Tongue (tissue), 2 donors: Measurements from ENCODE around the gene PSMC3. TPM values are rescaled to one million over a fixed set of nuclear protein-coding genes. Genes with fewer than 3 reads are reported as not detected.
A peak's percentile ranks its signal among the peaks of the same experiment; 100 is the strongest.

ENCODE experiments used
- DNase-seq: peaks from one replicate; pipeline ENCODE4 v3.0.0-alpha.2; 2015
- total RNA-seq: library from RNA; depleted of rRNA; stranded (reverse); fragments of >200 nt; gene quantifications from one replicate; pipeline ENCODE4 v1.2.3, GENCODE V29; 2014

Gene PSMC3
- total RNA-seq, 1 donor from 2014 or later: 133 TPM

- no peak for DNase-seq
These were observed 16.9 kb upstream of the PSMC3 start for GRCh38 chr11:47443028-47443700.

GRCh38 chr11:47442514-47442913 lies 16.3 kb upstream of the PSMC3 start:
- no peak for DNase-seq

- DNase-seq: no peak
These were observed 15.2 kb upstream of the PSMC3 start for GRCh38 chr11:47441421-47441820.

GRCh38 chr11:47440054-47440476 lies 13.8 kb upstream of the PSMC3 start:
- no peak for DNase-seq

GRCh38 chr11:47438721-47439120 lies 12.5 kb upstream of the PSMC3 start:
- DNase-seq: no peak

GRCh38 chr11:47437746-47438418 lies 11.6 kb upstream of the PSMC3 start:
- DNase-seq: no peak

DNA sequence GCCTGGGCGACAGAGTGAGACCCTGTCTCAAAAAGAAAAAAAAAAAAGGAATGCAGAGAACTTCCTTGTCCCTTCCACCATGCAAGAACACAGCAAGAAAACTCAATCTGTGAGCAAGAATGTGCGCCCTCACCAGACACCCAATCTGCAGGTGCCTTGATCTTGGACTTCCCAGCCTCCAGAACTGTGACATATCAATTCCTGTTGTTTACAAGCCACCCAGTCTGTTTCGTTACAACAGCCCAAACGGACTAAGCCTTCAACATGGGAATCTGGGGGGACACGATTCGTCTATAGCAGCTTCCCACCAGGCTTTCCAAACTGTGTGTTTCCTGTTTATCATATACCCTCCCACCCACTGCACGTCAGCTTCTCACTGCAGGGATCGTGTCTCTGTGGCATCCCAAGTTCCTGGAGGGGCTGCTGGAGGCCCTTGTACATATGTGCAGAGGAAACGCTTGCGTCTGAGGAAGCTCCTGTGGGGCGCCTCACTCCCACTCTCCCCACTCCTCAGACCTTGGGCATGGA lies 11.0 kb upstream of the PSMC3 start:
- no peak for DNase-seq

DNA sequence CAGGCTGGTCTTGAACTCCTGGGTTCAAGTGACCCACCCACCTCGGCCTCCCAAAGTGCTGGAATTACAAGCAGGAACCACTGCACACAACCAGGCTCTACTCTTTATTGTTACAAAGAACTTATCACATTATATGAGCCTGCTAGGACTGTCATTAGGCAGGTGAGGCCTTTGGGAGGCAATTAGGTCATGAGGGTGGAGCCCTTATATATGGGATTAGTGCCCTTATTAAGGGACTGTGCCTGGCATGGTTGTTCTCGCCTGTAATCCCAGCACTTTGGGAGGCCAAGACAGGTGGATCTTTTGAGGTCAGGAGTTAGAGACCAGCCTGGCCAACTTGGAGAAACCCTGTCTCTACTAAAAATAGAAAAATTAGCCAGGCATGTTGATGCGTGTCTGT lies 10.5 kb upstream of the PSMC3 start:
- no peak for DNase-seq

- DNase-seq: no peak
These were observed 9.4 kb upstream of the PSMC3 start for GRCh38 chr11:47435687-47436086.

DNA sequence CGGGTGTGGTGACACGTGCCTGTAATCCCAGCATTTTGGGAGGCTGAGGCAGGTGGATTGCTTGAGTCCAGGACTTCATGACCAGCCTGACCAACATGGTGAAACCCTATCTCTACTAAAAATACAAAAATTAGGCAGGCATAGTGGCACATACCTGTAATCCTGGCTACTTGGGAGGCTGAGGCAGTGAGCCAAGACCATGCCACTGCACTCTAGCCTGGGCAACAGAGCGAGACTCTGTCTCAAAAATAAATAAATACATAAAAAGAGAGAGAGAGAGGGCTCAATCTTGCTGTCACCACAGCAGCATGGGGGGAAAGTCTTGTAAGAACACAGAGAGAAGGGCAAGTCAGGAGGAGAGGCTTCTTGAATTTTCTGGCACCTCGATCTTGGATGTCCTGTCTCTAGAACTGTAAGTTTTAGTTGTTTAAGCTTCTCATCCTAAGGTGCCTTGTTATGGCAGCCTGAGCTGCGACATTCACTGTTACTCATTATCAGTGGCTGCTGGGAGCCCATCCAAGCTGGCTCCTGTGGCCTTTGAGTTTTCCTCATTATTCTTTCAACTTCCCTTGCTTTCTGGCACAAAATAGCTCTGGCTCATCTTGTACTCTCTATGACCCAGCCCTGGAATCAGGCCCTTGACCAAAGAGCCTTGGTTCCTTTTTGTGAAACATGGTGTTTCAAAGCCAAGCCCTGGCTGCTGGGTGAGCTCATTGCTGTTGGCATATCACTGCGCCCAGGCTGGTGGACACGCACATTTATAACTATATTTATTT lies 8.0 kb upstream of the PSMC3 start:
- no peak for DNase-seq

- peak; percentile 64 for DNase-seq
These were observed 6.9 kb upstream of the PSMC3 start for GRCh38 chr11:47433157-47433556.

DNA sequence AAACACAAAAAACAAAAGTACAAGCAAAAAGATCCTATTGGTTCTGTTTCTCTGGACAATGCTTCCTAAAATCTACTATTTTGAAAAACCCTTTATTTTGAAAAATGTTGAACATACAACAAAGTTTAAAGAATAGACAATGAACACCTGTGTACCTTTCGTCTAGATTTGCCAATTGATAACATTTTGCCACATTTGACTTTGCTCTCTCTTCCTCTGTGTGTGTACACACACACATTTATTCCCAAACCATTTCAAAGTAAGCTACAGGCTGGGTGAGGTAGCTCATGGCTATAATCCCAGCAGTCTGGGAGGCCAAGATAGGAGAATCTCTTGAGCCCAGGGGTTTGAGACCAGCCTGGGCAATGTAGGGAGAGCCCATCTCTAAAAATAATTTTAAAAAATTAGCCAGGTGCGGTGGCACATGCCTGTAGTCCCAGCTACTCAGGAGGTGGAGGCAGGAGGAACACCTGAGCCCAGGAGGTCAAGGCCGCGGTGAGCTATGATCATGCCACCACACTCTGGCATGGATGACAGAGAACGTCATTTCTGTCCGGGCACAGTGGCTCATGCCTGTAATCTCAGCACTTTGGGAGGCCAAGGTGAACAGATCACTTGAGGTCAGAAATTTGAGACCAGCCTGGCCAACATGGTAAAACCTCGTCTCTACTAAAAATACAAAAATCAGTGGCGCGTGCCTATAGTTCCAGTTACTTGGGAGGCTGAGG lies 5.3 kb upstream of the PSMC3 start:
- no peak for DNase-seq

DNA sequence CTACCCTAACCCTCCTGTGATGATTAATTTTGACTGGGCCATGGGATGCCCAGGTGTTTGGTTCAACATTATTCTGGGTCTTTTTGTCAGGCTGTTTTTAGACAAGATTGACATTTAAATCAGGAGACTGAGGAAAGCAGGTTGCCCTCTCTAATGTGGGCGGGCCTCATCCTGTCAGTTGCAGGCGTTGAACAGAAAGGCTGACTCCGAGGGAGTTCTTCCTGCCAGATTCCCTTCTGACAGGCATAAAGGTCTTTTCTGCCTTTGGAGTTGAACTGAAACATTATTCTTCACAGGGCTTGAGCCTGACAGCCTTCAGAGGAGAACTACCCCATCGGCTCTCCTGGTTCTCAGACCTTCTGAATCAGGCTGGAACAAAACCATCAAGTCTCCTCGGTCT lies 4.3 kb upstream of the PSMC3 start:
- no peak for DNase-seq

GRCh38 chr11:47425611-47426010 lies 628 bp downstream of the PSMC3 start:
- DNase-seq: no peak

DNA sequence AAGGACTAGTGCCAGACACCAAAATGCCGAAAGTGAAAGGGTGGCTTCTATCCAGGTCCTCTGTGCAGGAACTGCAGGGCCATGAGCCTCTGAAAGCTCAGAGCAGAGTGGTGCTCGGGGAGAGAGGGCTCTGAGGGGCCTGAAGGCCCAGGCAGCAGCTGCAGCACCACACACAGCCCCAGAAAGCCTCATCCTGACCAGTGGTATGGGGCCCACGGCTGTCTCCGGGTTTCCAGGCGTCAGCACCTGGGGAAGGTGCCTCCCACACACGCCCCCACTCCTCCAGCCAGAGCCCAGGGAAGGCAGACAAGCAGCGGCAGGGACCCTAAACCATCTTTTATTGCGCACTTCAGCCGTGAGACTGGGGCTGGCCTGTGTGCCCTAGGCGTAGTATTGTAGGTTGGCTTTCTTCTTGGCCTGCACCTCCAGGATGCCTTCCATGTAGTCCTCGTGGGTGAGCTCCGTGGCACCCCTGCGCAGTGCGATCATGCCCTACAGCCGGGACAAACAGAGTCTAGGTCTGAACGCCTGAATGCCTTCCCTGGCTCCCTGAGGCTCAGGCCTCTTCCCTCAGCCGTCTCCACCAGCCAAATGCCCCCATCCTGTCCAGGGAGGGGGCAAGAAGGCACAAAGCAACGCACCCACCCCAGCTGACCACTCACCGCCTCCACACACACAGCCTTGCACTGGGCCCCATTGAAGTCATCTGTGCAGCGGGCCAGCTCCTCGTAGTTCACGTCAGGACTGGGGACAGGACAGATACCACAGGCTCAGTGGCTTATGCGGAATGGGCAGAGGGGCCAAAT lies 7.6 kb downstream of the PSMC3 start:
- no peak for DNase-seq

GRCh38 chr11:47417712-47418111 lies 8.5 kb downstream of the PSMC3 start:
- DNase-seq: no peak

DNA sequence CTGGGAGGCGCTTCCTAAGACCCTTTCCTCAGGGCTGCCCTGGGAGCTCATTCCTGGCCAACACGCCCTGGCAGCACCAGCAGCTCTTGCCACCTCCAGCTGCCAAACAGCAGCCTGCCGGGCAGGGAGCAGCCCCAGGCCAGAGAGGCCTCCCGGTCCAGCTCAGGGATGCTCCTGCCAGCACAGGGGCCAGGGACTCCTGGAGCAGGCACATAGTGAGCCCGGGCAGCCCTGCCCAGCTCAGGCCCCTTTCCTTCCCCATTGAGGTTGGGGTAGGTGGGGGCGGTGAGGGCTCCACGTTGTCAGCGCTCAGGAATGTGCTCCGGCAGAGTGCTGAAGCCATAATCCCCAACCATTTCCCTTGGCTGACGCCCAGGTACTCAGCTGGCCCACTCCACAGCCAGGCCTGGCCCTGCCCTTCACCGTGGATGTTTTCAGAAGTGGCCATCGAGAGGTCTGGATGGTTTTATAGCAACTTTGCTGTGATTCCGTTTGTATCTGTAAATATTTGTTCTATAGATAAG lies 10.2 kb downstream of the PSMC3 start:
- peak; percentile 95 for DNase-seq

GRCh38 chr11:47415091-47415854 lies 11.0 kb downstream of the PSMC3 start:
- DNase-seq: no peak

DNA sequence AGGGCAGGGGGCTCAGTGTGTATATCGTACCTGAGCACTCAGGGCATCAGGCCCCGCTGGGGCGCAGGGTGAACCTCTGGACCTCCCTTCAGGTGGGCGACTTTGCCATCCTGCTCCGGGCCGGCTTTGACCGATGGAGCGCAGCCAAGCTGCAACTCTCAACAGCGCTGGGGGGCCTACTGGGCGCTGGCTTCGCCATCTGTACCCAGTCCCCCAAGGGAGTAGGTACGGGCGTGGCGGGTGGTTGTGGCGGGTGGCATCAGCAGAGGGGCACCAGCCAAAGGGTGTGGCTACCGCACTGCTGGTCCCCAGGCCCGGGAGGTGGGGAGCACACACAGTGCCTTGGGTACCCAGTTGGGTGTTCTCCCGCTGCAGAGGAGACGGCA lies 11.6 kb downstream of the PSMC3 start:
- DNase-seq: no peak

GRCh38 chr11:47413908-47414684 lies 12.1 kb downstream of the PSMC3 start:
- no peak for DNase-seq
